Iris pigment epithelial cell (primary cell): Measurements from ENCODE around the gene PLEKHH2.

Experiments used
- DNase-seq: peaks from one replicate; pipeline ENCODE4 v3.0.0-alpha.2; 2011; ENCODE audit warnings: low read depth

Gene PLEKHH2

DNA sequence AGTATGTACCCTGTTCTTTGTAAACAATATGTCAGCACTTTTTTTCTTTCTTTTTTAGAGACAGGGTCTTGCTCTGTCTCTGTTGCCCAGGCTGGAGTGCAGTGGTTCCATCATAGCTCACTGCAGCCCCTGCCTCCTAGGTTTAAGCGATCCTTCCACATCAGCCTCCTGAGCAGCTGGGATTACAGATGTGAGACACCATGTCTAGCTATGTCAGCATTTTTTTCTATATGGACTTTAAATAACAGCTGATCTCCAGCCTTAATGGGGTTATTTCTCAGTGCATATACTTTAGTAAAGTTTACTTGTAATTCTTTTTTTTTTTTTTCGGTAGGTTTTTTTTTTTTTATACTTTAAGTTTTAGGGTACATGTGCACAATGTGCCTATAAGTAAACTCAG is 174.9 kb downstream of the PLEKHH2 start:
- no peak for DNase-seq

DNA sequence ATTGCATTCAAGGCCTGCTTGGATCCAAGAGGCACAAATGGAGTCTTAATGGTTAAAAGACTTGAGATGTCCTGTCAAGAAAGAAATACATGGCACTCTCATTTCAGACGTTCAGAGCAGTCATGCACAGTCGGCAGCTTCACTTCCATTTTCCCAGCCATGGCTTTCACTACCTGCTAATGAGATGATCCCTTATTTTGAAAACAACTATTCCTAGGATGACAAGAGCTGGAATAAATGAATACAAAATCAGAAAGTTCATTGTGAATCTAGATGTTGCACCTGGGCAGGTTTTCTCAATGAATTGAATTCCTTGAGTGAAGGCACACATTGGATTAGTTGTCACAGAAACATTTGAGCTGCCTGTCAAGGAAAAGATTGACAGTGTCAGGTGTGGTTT is 175.9 kb downstream of the PLEKHH2 start:
- no peak for DNase-seq

DNA sequence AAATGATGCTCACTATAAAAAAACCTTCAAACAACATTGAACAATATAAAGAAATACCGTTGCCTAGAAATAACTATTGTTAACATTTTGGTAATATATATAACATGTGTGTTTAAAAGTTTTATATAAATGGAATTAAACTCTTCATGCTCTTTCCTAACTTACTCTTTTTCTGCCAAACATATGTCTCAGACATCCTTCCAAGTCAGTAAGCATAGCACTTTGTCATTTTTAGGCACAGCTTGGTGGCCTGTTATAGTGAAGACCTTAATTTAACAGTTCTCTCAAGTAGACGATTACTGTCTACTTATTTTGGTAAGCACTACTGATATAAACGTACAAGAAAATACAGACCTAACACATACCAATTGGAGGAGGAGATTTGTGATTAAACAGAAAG is 177.7 kb downstream of the PLEKHH2 start:
- no peak for DNase-seq
